ENCODE results near the gene SPNS2.

GRCh38 chr17:4566785-4567184 is 68.1 kb downstream of the SPNS2 start:
- TF ChIP-seq CTCF (IDR thresholded peaks at IDR 0.05) (peak; percentile 49 to 75 (median 68)), POLR2A (IDR thresholded peaks at IDR 0.05) (no peak), EP300 (IDR thresholded peaks at IDR 0.05) (no peak)

Data from upper lobe of left lung (tissue), 4 donors.